Measurements from ENCODE around the gene XAB2.

Gene XAB2

DNA sequence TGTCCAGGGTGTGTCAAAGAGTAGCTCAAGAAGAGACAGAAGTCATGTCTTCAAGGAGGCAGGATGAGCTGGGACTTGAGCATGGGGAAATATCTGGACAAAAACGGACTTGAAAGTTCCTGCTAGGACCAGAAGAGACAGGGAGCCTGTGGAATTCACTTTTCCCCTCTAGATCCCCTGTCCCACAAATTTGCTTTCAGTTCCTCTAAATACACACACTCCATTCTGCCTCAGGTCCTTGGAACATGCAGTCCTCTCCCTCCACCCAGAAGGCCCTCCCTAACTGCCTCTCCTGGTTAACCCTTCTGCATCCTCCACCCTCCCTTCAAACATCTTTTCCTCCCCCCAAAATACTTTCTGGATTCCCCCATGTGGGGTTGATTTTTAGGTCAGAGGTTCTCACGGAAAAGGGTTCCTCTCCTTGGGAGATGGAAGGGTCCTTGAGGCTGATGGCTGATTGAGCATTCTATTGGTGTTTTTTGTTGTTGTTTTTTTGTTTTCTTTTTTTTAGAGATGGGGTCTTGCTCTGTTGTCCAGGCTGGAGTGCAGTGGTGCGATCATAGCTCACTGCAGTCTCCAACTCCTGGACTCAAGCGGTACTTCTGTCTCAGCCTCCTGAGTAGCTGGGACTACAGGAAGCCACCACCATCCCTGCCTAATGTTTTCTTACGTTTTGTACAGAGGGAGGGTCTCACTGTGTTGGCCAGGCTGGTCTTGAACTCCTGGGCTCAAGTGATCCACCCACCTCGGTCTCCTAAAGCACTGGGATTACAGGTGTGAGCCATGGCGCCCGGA is 32.6 kb upstream of the XAB2 start:
- no peak overlapping the region for H3K4me3 ChIP-seq
- TF ChIP-seq, protein P1, sequence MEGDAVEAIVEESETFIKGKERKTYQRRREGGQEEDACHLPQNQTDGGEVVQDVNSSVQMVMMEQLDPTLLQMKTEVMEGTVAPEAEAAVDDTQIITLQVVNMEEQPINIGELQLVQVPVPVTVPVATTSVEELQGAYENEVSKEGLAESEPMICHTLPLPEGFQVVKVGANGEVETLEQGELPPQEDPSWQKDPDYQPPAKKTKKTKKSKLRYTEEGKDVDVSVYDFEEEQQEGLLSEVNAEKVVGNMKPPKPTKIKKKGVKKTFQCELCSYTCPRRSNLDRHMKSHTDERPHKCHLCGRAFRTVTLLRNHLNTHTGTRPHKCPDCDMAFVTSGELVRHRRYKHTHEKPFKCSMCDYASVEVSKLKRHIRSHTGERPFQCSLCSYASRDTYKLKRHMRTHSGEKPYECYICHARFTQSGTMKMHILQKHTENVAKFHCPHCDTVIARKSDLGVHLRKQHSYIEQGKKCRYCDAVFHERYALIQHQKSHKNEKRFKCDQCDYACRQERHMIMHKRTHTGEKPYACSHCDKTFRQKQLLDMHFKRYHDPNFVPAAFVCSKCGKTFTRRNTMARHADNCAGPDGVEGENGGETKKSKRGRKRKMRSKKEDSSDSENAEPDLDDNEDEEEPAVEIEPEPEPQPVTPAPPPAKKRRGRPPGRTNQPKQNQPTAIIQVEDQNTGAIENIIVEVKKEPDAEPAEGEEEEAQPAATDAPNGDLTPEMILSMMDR (IDR thresholded peaks at IDR 0.05) = no peak
- H3K27ac ChIP-seq = no peak overlapping the region
- DNase-seq (ENCODE audit: low spot score) = no peak

DNA sequence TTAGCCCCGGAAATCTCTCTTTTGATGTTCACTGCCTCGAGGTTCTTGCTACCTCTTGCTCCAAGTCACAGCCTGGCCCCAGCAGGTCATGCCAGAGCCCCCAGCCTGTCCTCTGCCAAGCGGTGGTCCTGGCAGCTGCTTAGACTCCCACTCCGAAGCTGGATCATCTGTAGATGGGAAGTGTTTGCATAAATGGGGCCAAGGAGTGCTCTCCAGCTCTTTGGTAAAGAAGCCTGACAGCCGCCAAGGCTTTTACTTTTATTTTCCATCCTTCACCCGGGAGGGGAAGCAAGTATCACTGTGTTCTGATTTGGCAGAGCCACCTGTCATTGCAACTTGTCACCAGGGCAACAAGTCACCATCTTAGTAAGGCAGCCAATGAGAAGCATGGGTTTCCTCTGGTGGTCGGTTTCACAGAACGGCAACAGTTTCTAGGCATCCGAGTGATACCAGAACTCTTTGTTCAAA is 28.9 kb upstream of the XAB2 start:
- Histone ChIP-seq H3K27ac (no peak overlapping the region), H3K4me3 (no peak overlapping the region)
- TF ChIP-seq, protein P1 (IDR thresholded peaks at IDR 0.05) = no peak
- DNase-seq (ENCODE audit: low spot score) = no peak

DNA sequence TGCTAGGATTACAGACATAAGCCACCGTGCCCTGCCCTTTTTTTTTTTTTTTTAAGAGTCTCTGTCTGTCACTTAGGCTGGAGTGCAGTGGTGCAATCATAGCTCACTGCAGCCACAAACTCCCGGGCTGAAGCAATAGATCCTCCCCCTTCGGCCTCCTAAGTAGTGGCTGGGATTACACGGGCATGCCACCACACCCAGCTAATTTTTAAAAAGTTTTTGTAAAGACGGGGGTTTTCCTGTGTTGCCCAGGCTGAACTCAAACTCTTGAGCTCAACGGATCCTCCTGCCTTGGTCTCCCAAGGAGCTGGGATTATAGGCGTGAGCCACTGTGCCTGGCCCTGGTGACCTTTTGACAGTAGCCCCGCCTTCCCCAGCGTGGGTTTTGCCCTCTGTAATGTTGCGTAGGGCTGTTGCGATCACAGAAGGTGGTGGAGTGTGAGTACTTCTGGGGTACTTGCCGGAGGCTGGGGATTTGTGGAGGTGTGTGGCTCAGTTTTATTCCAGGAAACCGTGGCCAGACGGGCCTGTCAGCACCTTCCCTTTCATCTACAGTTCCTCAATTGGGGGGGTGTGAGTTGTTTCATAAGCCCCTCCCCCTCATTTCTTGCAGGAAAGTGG is 27.9 kb upstream of the XAB2 start:
- TF ChIP-seq, protein P1 (IDR thresholded peaks at IDR 0.05) = no peak

DNA sequence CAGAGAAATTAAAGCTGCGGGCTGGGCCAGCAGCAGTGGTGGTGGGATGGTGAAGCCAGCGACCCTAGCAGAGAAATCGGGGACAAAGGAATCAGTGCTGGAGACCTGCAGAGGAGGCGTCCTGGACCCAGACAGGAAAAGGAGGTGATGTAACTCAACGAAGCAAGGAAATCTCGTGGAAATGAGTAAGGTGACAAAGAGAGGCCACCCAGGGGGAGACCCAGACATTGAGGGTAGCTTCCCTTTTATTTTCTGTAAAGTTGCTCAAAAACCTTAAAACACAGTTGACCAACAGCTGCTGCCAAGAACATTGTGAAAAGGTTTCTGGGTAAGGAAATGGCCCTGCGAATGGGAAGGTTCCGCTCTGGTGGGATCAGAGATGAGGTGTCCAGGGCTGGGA is 26.2 kb upstream of the XAB2 start:
- Histone ChIP-seq H3K4me3 (no peak overlapping the region), H3K27ac (no peak overlapping the region)
- DNase-seq (ENCODE audit: low spot score) = no peak
- TF ChIP-seq, protein P1 (IDR thresholded peaks at IDR 0.05) = no peak

More for the DNA sequence above, 27.9 kb upstream of the XAB2 start:
- no peak for DNase-seq (ENCODE audit: low spot score)
- Histone ChIP-seq H3K27ac (no peak overlapping the region), H3K4me3 (no peak overlapping the region)

DNA sequence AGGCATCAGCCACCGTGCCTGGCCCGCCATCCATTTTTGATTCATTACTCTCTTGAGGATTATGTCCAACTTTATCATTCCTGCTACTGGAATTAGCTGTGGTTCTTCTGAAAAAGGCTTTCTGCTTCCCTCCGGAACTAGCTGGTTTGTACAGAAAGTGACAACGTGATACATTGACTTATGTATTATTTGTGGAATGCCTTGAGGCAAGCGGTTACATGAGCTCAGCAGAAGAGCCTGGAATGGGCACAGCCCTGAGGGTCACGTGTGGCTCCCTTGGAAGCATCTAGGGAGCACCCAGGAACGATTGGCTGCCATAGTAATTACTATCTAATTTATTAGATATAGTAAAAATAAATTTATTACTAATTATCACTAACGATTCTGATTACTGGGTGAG is 25.1 kb upstream of the XAB2 start:
- H3K4me3 ChIP-seq = no peak overlapping the region
- H3K27ac ChIP-seq = no peak overlapping the region
- TF ChIP-seq, protein P1 (IDR thresholded peaks at IDR 0.05) = no peak
- DNase-seq (ENCODE audit: low spot score) = no peak

DNA sequence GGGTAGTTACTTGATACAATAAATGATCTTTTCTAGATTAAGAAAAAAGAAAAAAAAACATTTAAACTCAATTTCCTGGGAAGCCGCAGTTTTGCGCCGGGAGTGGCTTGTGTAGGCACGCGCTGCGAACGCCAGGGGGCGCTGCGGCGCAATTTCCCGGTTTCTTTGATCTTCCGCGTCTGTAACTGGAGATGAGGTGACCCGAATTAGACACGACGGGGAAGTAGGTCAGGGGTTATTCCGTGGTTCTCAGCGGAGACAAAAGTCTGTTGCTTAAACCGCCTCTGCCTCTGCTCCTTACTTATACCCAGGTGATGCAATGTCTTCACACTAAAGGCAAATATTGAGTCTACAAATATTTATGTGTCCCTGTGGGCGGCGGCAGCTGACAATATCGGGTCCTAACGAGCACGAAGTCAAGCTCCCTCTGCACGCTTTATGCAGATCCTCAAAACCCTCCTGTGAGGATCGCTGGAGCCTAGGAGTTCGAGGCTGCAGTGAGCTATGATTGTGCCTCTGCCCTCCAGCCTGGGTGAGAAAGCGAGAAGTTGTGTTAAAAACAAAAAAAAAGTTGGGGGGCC is 22.8 kb upstream of the XAB2 start:
- DNase-seq (ENCODE audit: low spot score) = peak; percentile 83
- Histone ChIP-seq H3K27ac (no peak overlapping the region), H3K4me3 (peak overlapping the region; percentile 57)
- TF ChIP-seq, protein P1 (IDR thresholded peaks at IDR 0.05) = peak; percentile 95

All from coronary artery (tissue), 2 donors.